ENCODE data around the gene EXOC4. TPM values are rescaled to one million over a fixed set of nuclear protein-coding genes. Genes with fewer than 3 reads are reported as not detected.

The EXOC4 gene
- total and polyA plus RNA-seq, 2 donors (not counting 1 experiment from before 2014, with no cell fraction given), result 79.6 to 158 TPM

DNA sequence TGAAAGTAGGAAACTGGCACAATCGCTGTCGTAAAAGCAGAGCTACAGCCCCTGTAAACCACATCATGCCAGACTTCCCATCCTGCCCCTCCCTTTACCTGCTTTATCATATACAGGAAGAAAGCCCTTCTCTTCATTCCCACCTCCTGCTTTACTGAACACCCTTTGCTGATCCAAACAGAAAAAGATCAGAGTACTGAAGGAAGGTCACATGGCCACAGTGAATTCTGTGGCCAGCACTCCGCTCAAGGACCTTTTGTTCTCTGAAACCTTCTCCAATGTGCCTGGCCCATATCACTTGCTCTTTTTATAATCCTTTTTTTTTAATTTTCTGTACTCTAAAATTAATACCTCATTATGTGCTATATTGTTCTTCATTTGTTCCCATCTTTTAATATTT, 765.4 kb downstream of the EXOC4 start:
- Histone ChIP-seq H3K9me3 (ENCODE audit: control insufficient read depth, insufficient read depth, low read depth, low read length) (no peaks in the 10 kb centered on the region), H3K36me3 (ENCODE audit: control insufficient read depth, insufficient read depth, low read length) (no peaks in the 10 kb centered on the region), H3K27ac (ENCODE audit: insufficient read depth, low read length) (no peak overlapping the region), H3K27me3 (ENCODE audit: control insufficient read depth, insufficient read depth, low read length) (no peaks in the 10 kb centered on the region), H3K4me2 (ENCODE audit: extremely low read depth, insufficient read depth, low read length) (no peak overlapping the region), H3K4me1 (ENCODE audit: control insufficient read depth, extremely low read depth, insufficient read depth, low read length) (no peaks in the 10 kb centered on the region), H3K79me2 (ENCODE audit: control insufficient read depth, insufficient read depth, low read length) (no peaks in the 10 kb centered on the region), H3K4me3 (replicated peaks in 1 of 4; ENCODE audit: control extremely low read depth in 1 of 4, insufficient read depth in 1 of 4, low read depth in 3 of 4, low read length in 4 of 4) (no peak overlapping the region), H3K9ac (ENCODE audit: insufficient read depth, low read length) (no peak overlapping the region), H4K20me1 (ENCODE audit: control insufficient read depth, extremely low read depth, insufficient read depth, low read length) (no peaks in the 10 kb centered on the region), H2AFZ (ENCODE audit: low read length) (no peak overlapping the region)
- TF ChIP-seq CTCF (conservative IDR thresholded peaks at IDR 0.05 in 1 of 2, IDR thresholded peaks at IDR 0.05 in 1 of 2; ENCODE audit: low read depth in 1 of 2, low read length in 2 of 2), result no peak
- TF ChIP-seq EZH2 (IDR thresholded peaks at IDR 0.05; ENCODE audit: low read length, missing control alignments), result no peak
- DNase-seq (ENCODE audit: low read depth in 2 of 2), result no peak

DNA sequence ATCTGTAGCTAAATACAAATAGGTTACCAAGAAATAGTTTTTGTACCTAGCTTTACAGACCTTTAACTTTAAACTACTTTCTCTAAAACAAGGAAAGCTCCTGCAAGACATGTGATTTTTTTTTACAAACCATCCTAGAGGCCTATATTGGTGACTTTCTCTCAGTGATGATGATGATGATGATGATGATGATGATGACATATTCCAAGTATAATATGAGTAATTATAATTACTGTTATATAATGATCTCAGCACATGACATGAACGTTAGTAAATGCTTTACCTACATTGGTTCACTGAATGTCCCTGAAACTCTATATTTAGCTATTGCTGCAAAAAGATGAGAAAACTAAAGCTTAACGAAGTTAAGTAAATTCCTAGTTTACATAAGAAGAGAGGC, 766.4 kb downstream of the EXOC4 start:
- Histone ChIP-seq H3K9ac (ENCODE audit: insufficient read depth, low read length) (no peak overlapping the region), H3K79me2 (ENCODE audit: control insufficient read depth, insufficient read depth, low read length) (no peaks in the 10 kb centered on the region), H4K20me1 (ENCODE audit: control insufficient read depth, extremely low read depth, insufficient read depth, low read length) (no peaks in the 10 kb centered on the region), H3K4me1 (ENCODE audit: control insufficient read depth, extremely low read depth, insufficient read depth, low read length) (no peaks in the 10 kb centered on the region), H3K27ac (ENCODE audit: insufficient read depth, low read length) (no peak overlapping the region), H3K4me2 (ENCODE audit: extremely low read depth, insufficient read depth, low read length) (no peak overlapping the region), H3K9me3 (ENCODE audit: control insufficient read depth, insufficient read depth, low read depth, low read length) (no peaks in the 10 kb centered on the region), H3K36me3 (ENCODE audit: control insufficient read depth, insufficient read depth, low read length) (no peaks in the 10 kb centered on the region), H3K4me3 (replicated peaks in 1 of 4; ENCODE audit: control extremely low read depth in 1 of 4, insufficient read depth in 1 of 4, low read depth in 3 of 4, low read length in 4 of 4) (no peak overlapping the region), H2AFZ (ENCODE audit: low read length) (no peak overlapping the region), H3K27me3 (ENCODE audit: control insufficient read depth, insufficient read depth, low read length) (no peaks in the 10 kb centered on the region)
- no peak for DNase-seq (ENCODE audit: low read depth in 2 of 2)
- TF ChIP-seq CTCF (conservative IDR thresholded peaks at IDR 0.05 in 1 of 2, IDR thresholded peaks at IDR 0.05 in 1 of 2; ENCODE audit: low read depth in 1 of 2, low read length in 2 of 2) (no peak), EZH2 (IDR thresholded peaks at IDR 0.05; ENCODE audit: low read length, missing control alignments) (no peak)

GRCh38 chr7:134021836-134022235, 769.0 kb downstream of the EXOC4 start:
- no peak overlapping the region for H3K4me3 ChIP-seq (replicated peaks in 1 of 4; ENCODE audit: control extremely low read depth in 1 of 4, insufficient read depth in 1 of 4, low read depth in 3 of 4, low read length in 4 of 4)
- no peaks in the 10 kb centered on the region for H3K36me3 ChIP-seq (ENCODE audit: control insufficient read depth, insufficient read depth, low read length)
- H3K9ac ChIP-seq (ENCODE audit: insufficient read depth, low read length), result no peak overlapping the region
- no peaks in the 10 kb centered on the region for H3K4me1 ChIP-seq (ENCODE audit: control insufficient read depth, extremely low read depth, insufficient read depth, low read length)
- no peak overlapping the region for H3K4me2 ChIP-seq (ENCODE audit: extremely low read depth, insufficient read depth, low read length)
- no peak for TF ChIP-seq CTCF (conservative IDR thresholded peaks at IDR 0.05 in 1 of 2, IDR thresholded peaks at IDR 0.05 in 1 of 2; ENCODE audit: low read depth in 1 of 2, low read length in 2 of 2)
- no peak for TF ChIP-seq EZH2 (IDR thresholded peaks at IDR 0.05; ENCODE audit: low read length, missing control alignments)
- H3K9me3 ChIP-seq (ENCODE audit: control insufficient read depth, insufficient read depth, low read depth, low read length), result no peaks in the 10 kb centered on the region
- no peaks in the 10 kb centered on the region for H3K79me2 ChIP-seq (ENCODE audit: control insufficient read depth, insufficient read depth, low read length)
- H3K27ac ChIP-seq (ENCODE audit: insufficient read depth, low read length), result no peak overlapping the region
- no peak overlapping the region for H2AFZ ChIP-seq (ENCODE audit: low read length)
- H4K20me1 ChIP-seq (ENCODE audit: control insufficient read depth, extremely low read depth, insufficient read depth, low read length), result no peaks in the 10 kb centered on the region
- DNase-seq (ENCODE audit: low read depth in 2 of 2), result no peak
- no peaks in the 10 kb centered on the region for H3K27me3 ChIP-seq (ENCODE audit: control insufficient read depth, insufficient read depth, low read length)

Data from fibroblast of lung (primary cell).